ENCODE results near the gene CNOT6L. TPM values are rescaled to one million over a fixed set of nuclear protein-coding genes. Genes with fewer than 3 reads are reported as not detected.

CNOT6L gene
- total RNA-seq, 4 donors from 2014 or later, result 10.0 to 21.1 (median 13.1) TPM

GRCh38 chr4:77845400-77845799 is 26.2 kb upstream of the CNOT6L start:
- Histone ChIP-seq H3K27me3 (no peaks in the 10 kb centered on the region), H3K4me3 (no peak overlapping the region), H3K9me3 (no peaks in the 10 kb centered on the region), H3K4me1 (peaks cover 6% of the 10 kb centered on the region in 2 donors), H3K27ac (no peak overlapping the region), H3K36me3 (no peaks in the 10 kb centered on the region)
- DNase-seq (no peak), ATAC-seq (no peak)
- TF ChIP-seq POLR2A (IDR thresholded peaks at IDR 0.05), result no peak
- intact Hi-C loops (cut with DNase I; ENCODE audit: low total_unique reads) (no loop called here), in situ Hi-C loops (cut with MboI; ENCODE audit: low sequenced_read_pairs in 4 of 4) (no loop called here)

- no peak for TF ChIP-seq POLR2A (IDR thresholded peaks at IDR 0.05)
- no peak for TF ChIP-seq CTCF (IDR thresholded peaks at IDR 0.05 in 4 of 5, conservative IDR thresholded peaks at IDR 0.05 in 1 of 5)
- in situ Hi-C loops (cut with MboI; ENCODE audit: low sequenced_read_pairs in 4 of 4), result no loop called here
- Histone ChIP-seq H3K27ac (no peak overlapping the region), H3K27me3 (no peaks in the 10 kb centered on the region), H3K4me1 (peaks cover 6% of the 10 kb centered on the region in 2 donors), H3K9me3 (no peaks in the 10 kb centered on the region), H3K4me3 (no peak overlapping the region), H3K36me3 (no peaks in the 10 kb centered on the region)
- DNase-seq (no peak), ATAC-seq (no peak)
- intact Hi-C loops (cut with DNase I; ENCODE audit: low total_unique reads), result no loop called here
Measured at GRCh38 chr4:77844363-77844762, 25.2 kb upstream of the CNOT6L start.

GRCh38 chr4:77843628-77844027 is 24.5 kb upstream of the CNOT6L start:
- Histone ChIP-seq H3K9me3 (no peaks in the 10 kb centered on the region), H3K4me1 (peaks cover 6% of the 10 kb centered on the region in 2 donors), H3K27me3 (no peaks in the 10 kb centered on the region), H3K27ac (no peak overlapping the region), H3K36me3 (no peaks in the 10 kb centered on the region), H3K4me3 (no peak overlapping the region)
- ATAC-seq (no peak), DNase-seq (no peak)
- in situ Hi-C loops (cut with MboI; ENCODE audit: low sequenced_read_pairs in 4 of 4), result no loop called here
- intact Hi-C loops (cut with DNase I; ENCODE audit: low total_unique reads), result no loop called here
- TF ChIP-seq CTCF (IDR thresholded peaks at IDR 0.05 in 4 of 5, conservative IDR thresholded peaks at IDR 0.05 in 1 of 5), result no peak
- no peak for TF ChIP-seq POLR2A (IDR thresholded peaks at IDR 0.05)

GRCh38 chr4:77834403-77834802 is 15.2 kb upstream of the CNOT6L start:
- H3K4me3 ChIP-seq, result no peak overlapping the region
- in situ Hi-C loops (cut with MboI; ENCODE audit: low sequenced_read_pairs in 4 of 4) (no loop called here), intact Hi-C loops (cut with DNase I; ENCODE audit: low total_unique reads) (no loop called here)
- ATAC-seq (no peak), DNase-seq (no peak)
- TF ChIP-seq CTCF (IDR thresholded peaks at IDR 0.05 in 4 of 5, conservative IDR thresholded peaks at IDR 0.05 in 1 of 5), result no peak
- TF ChIP-seq POLR2A (IDR thresholded peaks at IDR 0.05), result no peak
- H3K36me3 ChIP-seq, result no peaks in the 10 kb centered on the region
- no peak overlapping the region for H3K27ac ChIP-seq
- H3K27me3 ChIP-seq, result no peaks in the 10 kb centered on the region
- H3K4me1 ChIP-seq, result no peaks in the 10 kb centered on the region
- no peaks in the 10 kb centered on the region for H3K9me3 ChIP-seq

GRCh38 chr4:77833126-77833724 is 14.1 kb upstream of the CNOT6L start:
- ATAC-seq (no peak), DNase-seq (no peak)
- intact Hi-C loops (cut with DNase I; ENCODE audit: low total_unique reads), result no loop called here
- Histone ChIP-seq H3K4me3 (no peak overlapping the region), H3K27me3 (no peaks in the 10 kb centered on the region), H3K9me3 (no peaks in the 10 kb centered on the region), H3K36me3 (no peaks in the 10 kb centered on the region), H3K4me1 (no peaks in the 10 kb centered on the region), H3K27ac (no peak overlapping the region)
- in situ Hi-C loops (cut with MboI; ENCODE audit: low sequenced_read_pairs in 4 of 4), result no loop called here
- no peak for TF ChIP-seq CTCF (IDR thresholded peaks at IDR 0.05 in 4 of 5, conservative IDR thresholded peaks at IDR 0.05 in 1 of 5)
- no peak for TF ChIP-seq POLR2A (IDR thresholded peaks at IDR 0.05)
